ENCODE measurements around the gene PCBP3.

Gene PCBP3

DNA sequence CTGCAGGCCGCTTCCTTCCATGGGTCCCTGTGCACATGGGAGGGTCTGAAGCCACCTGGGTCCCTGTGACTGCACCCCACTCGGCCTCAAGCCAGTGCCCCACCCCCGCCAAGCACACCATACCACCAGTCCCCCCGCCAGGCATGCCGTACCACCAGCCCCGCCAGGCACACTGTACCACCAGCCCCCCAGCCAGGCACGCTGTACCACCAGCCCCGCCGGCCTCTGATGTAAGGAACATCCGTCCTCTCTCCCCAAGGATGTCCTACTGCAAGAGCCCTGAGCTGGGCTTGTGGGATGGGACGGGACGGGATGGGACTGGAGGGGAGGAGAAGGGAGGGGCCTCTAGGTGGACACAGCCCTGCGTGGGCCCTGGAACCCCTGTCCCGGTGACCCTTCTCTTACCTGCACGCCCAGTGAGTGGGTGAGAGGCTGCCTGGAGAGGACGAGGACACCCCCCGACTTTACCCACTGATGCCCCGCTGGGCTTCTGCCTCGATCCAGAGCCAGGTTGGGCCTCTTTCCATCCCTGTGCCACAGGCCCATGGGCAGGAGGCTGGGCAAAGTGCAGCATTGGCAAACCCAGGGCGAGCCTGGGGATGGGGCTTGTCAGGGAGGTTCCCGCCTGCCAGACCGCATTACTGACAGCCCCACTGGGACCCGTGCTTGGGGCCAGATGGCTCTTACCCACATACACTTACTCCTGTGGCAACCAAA lies 297.3 kb downstream of the PCBP3 start:
- TF ChIP-seq, protein P1, sequence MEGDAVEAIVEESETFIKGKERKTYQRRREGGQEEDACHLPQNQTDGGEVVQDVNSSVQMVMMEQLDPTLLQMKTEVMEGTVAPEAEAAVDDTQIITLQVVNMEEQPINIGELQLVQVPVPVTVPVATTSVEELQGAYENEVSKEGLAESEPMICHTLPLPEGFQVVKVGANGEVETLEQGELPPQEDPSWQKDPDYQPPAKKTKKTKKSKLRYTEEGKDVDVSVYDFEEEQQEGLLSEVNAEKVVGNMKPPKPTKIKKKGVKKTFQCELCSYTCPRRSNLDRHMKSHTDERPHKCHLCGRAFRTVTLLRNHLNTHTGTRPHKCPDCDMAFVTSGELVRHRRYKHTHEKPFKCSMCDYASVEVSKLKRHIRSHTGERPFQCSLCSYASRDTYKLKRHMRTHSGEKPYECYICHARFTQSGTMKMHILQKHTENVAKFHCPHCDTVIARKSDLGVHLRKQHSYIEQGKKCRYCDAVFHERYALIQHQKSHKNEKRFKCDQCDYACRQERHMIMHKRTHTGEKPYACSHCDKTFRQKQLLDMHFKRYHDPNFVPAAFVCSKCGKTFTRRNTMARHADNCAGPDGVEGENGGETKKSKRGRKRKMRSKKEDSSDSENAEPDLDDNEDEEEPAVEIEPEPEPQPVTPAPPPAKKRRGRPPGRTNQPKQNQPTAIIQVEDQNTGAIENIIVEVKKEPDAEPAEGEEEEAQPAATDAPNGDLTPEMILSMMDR (conservative IDR thresholded peaks at IDR 0.05) = no peak
- no peak overlapping the region for H3K27ac ChIP-seq

DNA sequence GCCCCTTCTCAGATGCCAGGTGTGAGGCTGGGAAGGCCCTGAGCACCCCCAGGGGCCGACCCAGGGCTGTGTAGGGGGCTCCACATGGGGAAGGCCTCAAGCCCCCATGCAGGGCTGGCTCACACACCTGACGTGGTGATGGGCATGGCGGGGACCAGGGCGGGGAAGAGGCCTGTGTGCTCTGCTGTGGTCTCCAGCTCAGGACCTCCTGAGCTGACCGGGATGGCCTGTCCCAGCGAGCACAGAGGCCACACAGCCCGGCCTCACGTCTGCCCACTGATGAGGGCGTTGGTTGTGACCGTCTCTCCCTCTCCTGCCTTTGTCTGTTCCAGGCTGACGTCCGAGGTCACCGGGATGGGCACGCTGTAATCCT lies 297.8 kb downstream of the PCBP3 start:
- H3K27ac ChIP-seq = no peak overlapping the region
- TF ChIP-seq, protein P1 (conservative IDR thresholded peaks at IDR 0.05) = no peak

DNA sequence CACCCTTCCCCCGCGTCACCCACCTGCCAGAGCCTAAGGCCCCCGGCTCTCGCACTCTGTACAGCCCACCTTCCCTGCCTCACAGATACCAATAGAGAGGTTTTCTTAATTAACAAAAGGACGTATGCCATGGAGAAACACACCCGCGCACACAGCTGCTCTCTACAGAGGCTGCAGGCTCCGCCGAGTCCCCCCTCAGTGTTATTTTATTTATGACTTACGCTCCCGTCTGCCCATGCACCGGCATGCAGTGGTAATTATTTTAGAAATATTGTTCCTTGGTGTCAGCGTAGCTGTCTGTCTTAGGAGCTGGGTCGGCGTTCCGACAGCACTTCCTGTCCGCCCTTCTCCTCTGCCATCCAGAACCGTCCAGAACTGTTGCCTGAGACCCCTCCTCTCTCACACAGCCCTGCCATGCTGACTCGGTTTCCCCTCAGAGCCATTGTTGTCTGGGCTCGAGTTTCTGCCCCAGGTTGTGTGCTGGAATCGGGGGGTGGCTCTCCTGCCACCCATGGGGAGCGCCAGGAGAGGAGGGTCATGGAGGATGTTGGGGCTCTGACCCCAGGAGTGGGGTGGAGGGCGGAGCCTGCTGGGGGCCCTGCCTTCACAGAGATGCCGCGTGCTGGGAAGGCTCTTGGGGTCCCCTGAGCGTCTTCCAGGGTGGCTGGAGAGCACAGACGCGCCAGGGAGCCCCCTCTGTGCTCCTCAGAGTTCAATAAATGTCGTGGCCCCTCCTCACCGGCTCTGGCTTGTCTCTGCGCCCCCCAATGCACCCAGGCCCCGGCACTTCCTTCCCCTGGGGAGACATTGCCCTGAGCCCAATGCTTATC lies 298.4 kb downstream of the PCBP3 start:
- H3K27ac ChIP-seq = no peak overlapping the region
- TF ChIP-seq, protein P1 (conservative IDR thresholded peaks at IDR 0.05) = no peak

DNA sequence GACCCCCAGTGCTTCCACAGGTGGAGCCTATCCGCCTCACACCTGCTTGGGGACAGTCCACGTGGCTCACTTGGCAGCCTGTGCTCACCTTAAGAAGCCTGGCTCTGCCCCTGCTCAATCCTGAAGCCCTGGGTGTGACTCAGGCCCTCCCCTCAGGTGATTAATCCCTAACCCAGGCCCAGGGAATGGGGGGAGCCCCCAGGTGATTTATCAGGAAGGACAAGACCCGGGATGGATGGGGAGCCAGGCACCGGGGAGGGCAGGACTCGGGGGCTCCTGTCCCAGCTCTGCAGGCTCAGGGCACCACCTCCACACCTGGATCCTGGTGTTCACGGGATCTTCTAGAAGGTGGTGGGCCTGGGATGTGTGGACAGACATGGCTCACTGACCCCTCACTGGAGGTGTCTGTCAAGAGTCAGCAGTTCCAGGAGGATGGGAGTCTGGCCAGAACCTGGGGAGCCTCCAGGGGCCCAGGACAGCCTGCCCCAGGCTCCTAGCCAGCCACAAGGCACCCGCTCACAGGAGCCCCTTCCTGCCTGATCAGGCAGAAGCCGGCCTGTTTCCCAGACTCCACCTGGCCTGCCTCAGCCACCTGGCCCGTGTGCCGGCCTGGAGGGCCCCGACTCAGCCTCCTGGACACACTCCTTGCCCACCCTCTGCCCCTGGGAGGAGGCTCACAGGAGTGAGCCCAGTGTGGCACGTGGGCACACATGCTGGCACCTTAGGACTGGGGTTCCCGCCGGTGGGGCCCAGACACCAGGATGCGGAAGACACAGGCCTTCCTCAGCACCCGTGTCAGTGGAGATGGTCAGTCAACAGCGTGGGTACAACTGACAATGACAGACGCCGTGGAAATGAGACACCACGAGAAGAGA lies 299.5 kb downstream of the PCBP3 start:
- no peak overlapping the region for H3K27ac ChIP-seq
- TF ChIP-seq, protein P1 (conservative IDR thresholded peaks at IDR 0.05) = no peak

DNA sequence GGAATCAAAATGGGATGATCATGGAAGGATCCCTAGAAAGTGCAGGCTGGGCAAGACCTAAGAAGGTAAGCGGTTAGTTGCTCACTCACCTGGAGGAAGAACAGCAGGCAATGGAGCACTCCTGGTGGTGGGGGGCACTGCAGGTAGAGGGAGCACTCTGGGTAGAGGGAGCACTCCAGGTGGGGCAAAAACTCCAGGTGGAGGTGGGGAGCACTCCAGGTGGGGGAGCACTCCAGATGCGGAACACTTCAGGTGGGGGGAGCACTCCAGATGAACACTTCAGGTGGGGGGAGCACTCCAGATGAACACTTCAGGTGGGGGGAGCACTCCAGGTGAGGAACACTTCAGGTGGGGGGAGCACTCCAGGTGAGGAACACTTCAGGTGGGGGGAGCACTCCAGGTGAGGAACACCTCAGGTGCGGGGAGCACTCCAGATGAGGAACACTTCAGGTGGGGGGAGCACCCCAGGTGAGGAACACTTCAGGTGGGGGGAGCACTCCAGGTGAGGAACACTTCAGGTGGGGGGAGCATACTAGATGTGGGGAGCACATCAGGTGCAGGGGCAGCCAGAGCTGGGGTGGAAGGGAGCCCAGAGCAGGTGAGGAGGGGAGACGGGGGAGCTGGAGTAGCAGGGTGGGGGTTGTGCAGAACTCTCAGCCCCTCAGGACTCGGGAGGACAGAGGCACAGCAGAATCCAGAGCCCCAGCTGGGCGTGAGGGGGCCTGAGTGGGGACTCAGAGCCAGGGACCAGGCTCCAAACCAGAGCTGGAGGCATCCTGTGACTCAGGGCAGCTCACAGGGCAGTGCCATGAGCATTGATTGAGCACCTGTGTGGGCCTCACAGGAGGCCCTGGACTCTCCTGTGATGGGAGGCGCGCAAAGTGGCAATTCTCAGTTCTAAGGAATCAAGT lies 300.4 kb downstream of the PCBP3 start:
- no peak overlapping the region for H3K27ac ChIP-seq
- TF ChIP-seq, protein P1 (conservative IDR thresholded peaks at IDR 0.05) = no peak

DNA sequence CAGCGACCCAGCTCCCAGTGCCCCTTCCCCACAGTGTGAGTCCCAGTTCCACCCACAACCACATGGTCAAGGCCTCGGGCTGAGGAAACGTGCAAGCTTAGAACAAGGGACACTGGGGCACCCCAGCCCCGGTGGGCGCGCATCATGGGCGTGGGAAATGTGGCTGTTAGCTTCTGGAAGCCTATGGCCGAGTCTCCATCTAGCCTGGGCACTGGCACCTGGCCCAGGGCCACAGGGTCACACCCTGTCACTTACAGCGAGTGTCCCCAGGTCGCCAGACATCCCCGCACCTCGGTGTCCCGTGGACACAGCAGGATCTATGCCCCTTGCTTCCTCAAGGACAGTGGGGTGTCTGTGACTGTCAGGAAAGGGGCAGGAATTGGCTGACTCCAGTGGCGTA lies 301.1 kb downstream of the PCBP3 start:
- no peak overlapping the region for H3K27ac ChIP-seq
- TF ChIP-seq, protein P1 (conservative IDR thresholded peaks at IDR 0.05) = no peak
